GM12801 (cell line): ENCODE results near the gene LRP1.

Experiments
- TF ChIP-seq, protein P1 (sequence below): IDR thresholded peaks from one replicate; pipeline ENCODE4 v1.5.1; 2011; ENCODE audit warnings: control low read depth; ENCODE audit not compliant: insufficient read length; ENCODE audit errors: extremely low read depth

Gene LRP1

GRCh38 chr12:57139796-57140649 lies 11.7 kb downstream of the LRP1 start:
- TF ChIP-seq, protein P1, sequence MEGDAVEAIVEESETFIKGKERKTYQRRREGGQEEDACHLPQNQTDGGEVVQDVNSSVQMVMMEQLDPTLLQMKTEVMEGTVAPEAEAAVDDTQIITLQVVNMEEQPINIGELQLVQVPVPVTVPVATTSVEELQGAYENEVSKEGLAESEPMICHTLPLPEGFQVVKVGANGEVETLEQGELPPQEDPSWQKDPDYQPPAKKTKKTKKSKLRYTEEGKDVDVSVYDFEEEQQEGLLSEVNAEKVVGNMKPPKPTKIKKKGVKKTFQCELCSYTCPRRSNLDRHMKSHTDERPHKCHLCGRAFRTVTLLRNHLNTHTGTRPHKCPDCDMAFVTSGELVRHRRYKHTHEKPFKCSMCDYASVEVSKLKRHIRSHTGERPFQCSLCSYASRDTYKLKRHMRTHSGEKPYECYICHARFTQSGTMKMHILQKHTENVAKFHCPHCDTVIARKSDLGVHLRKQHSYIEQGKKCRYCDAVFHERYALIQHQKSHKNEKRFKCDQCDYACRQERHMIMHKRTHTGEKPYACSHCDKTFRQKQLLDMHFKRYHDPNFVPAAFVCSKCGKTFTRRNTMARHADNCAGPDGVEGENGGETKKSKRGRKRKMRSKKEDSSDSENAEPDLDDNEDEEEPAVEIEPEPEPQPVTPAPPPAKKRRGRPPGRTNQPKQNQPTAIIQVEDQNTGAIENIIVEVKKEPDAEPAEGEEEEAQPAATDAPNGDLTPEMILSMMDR, result no peak

DNA sequence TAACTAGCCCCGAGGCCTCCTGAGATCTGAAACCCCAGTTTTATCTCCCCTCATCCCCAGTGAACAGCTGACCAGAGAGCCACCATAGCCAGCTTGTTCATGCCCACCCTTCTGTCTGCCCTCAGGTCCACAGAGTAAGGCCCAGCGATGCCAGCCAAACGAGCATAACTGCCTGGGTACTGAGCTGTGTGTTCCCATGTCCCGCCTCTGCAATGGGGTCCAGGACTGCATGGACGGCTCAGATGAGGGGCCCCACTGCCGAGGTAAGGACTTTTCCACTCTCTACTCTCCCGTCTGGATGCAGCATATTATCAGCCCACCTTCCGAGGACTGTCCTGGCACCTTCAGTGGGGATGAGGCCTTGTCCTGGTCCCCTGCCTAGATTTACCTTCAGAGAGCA lies 13.0 kb downstream of the LRP1 start:
- TF ChIP-seq, protein P1, result no peak

DNA sequence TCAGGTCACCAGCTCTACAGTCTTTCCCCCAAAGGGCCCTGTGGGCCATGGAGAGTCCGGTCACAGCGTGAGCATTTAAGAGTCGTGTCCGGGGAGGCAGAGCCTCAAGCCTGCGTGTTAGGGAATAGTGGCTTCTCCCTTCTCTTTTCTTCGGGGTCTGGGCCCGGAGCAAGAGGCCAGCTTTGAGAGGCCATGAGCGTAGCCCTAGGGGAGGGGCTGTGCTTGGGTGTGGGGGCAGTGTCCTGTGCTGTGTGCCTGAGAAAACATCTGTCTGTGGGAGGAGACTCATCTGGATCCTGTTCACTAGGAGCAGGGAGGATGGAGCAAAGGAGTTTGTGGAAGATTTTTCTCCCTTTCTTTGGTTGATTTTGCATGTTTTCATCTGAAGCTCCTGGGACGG lies 13.8 kb downstream of the LRP1 start:
- TF ChIP-seq, protein P1, result no peak

DNA sequence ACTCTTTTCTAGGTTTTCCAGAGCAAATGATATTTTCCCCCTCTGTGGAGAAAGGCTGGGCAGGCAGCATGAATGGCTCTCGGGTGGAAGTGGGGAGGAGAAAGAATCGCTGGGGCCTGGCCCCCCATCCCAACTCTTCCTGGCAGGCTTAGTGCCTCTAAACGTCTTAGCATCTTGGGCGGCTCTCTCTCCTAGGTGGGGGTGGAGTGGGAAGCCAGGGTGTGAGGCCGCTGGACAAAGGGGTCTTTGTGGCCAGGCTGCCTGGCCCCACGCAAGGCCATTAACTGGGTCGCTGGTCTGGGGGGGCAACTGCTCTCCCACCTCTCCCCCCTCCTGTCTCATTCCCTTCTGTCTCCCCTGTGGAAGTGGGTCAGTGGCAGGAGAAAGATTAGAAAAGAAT lies 14.4 kb downstream of the LRP1 start:
- TF ChIP-seq, protein P1, result no peak

- TF ChIP-seq, protein P1, result no peak
These were observed 15.2 kb downstream of the LRP1 start for GRCh38 chr12:57143454-57143853.

DNA sequence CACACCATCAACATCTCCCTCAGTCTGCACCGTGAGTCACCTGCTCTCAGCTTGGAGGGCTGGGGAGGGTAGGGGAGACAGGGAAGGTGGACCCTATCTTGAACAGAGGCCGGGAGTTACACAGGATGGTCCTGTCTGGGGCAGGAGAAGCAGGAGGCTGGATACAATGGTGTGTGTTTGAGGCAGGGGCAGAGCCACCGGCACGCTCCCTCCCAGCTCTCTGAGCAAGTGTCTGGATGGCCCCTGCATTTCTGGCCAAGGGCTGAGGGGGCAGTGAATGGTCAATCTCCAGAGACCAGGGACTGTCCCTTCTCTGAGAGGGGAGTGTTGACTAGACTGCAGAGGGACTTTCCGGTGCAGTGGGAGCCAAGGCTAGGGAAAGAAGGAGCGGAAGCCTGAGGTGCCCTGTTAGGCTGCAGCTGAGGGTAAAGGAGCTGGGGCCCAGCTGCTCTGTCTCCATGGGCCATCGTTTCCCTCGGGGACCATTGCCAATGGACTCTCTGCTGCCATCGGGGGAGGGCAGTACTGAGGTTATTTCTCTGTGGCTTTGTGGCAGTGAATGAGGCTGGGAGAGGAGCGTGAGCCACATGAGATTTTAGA lies 17.3 kb downstream of the LRP1 start:
- TF ChIP-seq, protein P1, result no peak

GRCh38 chr12:57146092-57146491 lies 17.8 kb downstream of the LRP1 start:
- TF ChIP-seq, protein P1, result no peak
